ENCODE data around the gene CT45A5. TPM values are rescaled to one million over a fixed set of nuclear protein-coding genes. Genes with fewer than 3 reads are reported as not detected.
A peak's percentile ranks its signal among the peaks of the same experiment; 100 is the strongest.
"Not testable (repeated sequence)": the region's sequence is repeated elsewhere in the genome, so short reads cannot be mapped to it uniquely, and the experiment has no call there.

The CT45A5 gene
- total RNA-seq = not detected

GRCh38 chrX:135785403-135785802 is at the start of gene CT45A5:
Gene CT45A5 (minus strand): TSS chrX:135785503. CDS start chrX:135781729, 3,774 bp downstream.
- not testable (repeated sequence) for H3K27me3 ChIP-seq; DNase-seq; H3K9me3 ChIP-seq; H3K4me1 ChIP-seq; H3K36me3 ChIP-seq; ATAC-seq (ENCODE audit: low FRiP score in 2 of 2); H3K4me3 ChIP-seq; H3K27ac ChIP-seq
- WGBS, 2 donors = no CpG with 5 or more reads among the region's 16 CpGs

GRCh38 chrX:135819912-135820311 is 34.6 kb upstream of the CT45A5 start, which contains the start of gene CT45A2:
Gene CT45A2 (minus strand): TSS chrX:135820012. CDS start chrX:135816265, 3,747 bp downstream.
- DNase-seq; H3K4me3 ChIP-seq; H3K36me3 ChIP-seq; H3K9me3 ChIP-seq; H3K27ac ChIP-seq; ATAC-seq (ENCODE audit: low FRiP score in 2 of 2); H3K27me3 ChIP-seq; H3K4me1 ChIP-seq: not testable (repeated sequence)
- no CpG with 5 or more reads among the region's 17 CpGs for WGBS, 2 donors

GRCh38 chrX:135802687-135803086 is 17.4 kb upstream of the CT45A5 start, which contains the start of gene CT45A6:
Gene CT45A6 (minus strand): TSS chrX:135802787. CDS start chrX:135798993, 3,794 bp downstream.
- not testable (repeated sequence) for H3K4me1 ChIP-seq; H3K4me3 ChIP-seq; H3K27me3 ChIP-seq; H3K9me3 ChIP-seq; DNase-seq; ATAC-seq (ENCODE audit: low FRiP score in 2 of 2); H3K27ac ChIP-seq; H3K36me3 ChIP-seq
- no CpG with 5 or more reads among the region's 16 CpGs for WGBS, 2 donors

- H3K4me3 ChIP-seq; H3K27me3 ChIP-seq; H3K4me1 ChIP-seq; ATAC-seq (ENCODE audit: low FRiP score in 2 of 2); H3K36me3 ChIP-seq; H3K9me3 ChIP-seq; H3K27ac ChIP-seq; DNase-seq: not testable (repeated sequence)
- WGBS, 2 donors = no CpG with 5 or more reads among the region's 17 CpGs
Observed at GRCh38 chrX:135768091-135768490, 17.2 kb downstream of the CT45A5 start, which contains the start of gene CT45A3. Gene CT45A3 (minus strand): TSS chrX:135768191. CDS start chrX:135764444, 3,747 bp downstream.

- not testable (repeated sequence) for H3K36me3 ChIP-seq; H3K4me1 ChIP-seq; DNase-seq; H3K27ac ChIP-seq; ATAC-seq (ENCODE audit: low FRiP score in 2 of 2); H3K27me3 ChIP-seq; H3K9me3 ChIP-seq; H3K4me3 ChIP-seq
- WGBS, 2 donors = 91 to 97% methylated on average over 3 to 4 of the region's 4 CpGs
Observed at GRCh38 chrX:135744739-135745138, 40.6 kb downstream of the CT45A5 start.

- DNase-seq (no peak), ATAC-seq (ENCODE audit: low FRiP score in 2 of 2) (no peak)
- TF ChIP-seq CTCF (IDR thresholded peaks at IDR 0.05) (no peak), POLR2AphosphoS5 (IDR thresholded peaks at IDR 0.05) (no peak), EP300 (IDR thresholded peaks at IDR 0.05) (no peak), POLR2A (IDR thresholded peaks at IDR 0.05) (no peak)
- H3K4me1 ChIP-seq = no peaks in the 10 kb centered on the region
- no peaks in the 10 kb centered on the region for H3K9me3 ChIP-seq
- WGBS, 2 donors = 87 to 92% methylated on average over 4 to 23 of the region's 23 CpGs
- H3K27me3 ChIP-seq = no peaks in the 10 kb centered on the region
- no peaks in the 10 kb centered on the region for H3K36me3 ChIP-seq
- no peak overlapping the region for H3K4me3 ChIP-seq
- H3K27ac ChIP-seq = no peak overlapping the region
Observed at GRCh38 chrX:135741192-135741715, 44.0 kb downstream of the CT45A5 start.

- H3K4me1 ChIP-seq = no peaks in the 10 kb centered on the region
- no peak overlapping the region for H3K4me3 ChIP-seq
- H3K36me3 ChIP-seq = no peaks in the 10 kb centered on the region
- H3K27me3 ChIP-seq = no peaks in the 10 kb centered on the region
- H3K9me3 ChIP-seq = no peaks in the 10 kb centered on the region
- TF ChIP-seq CTCF (IDR thresholded peaks at IDR 0.05) = peak in 1 of 6 experiments; percentile 26
- TF ChIP-seq EP300 (IDR thresholded peaks at IDR 0.05) = no peak
- TF ChIP-seq POLR2AphosphoS5 (IDR thresholded peaks at IDR 0.05) = no peak
- no peak for TF ChIP-seq POLR2A (IDR thresholded peaks at IDR 0.05)
- 62% methylated on average over 18 of the region's 18 CpGs; no CpG with 5 or more reads in 1 of the 2 donors for WGBS, 2 donors
- DNase-seq (peak in 1 of 2 donors; percentile 7), ATAC-seq (ENCODE audit: low FRiP score in 2 of 2) (no peak)
- H3K27ac ChIP-seq = no peak overlapping the region
Observed at GRCh38 chrX:135740681-135741149, 44.6 kb downstream of the CT45A5 start.

Measured in upper lobe of left lung (tissue), 6 donors.